ENCODE measurements around the gene HBEGF.

The HBEGF gene

DNA sequence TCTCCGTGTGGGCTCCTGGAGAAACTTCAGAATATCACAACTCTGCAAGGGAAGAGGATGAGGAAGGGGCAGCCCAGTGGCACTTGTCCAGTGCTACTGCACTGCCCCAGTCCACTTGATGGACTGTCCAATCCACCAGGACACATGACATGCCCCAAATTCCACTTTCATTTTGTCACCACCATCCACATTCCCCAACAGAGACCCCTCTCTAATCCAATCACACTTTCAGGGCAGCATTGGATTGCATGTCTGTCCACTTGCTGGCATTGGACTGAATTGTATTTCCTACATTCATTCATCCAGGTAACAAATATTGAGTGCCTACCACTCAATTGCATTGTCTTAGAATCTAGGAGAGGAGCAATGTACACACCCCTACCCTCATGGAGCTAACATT is 14.8 kb downstream of the HBEGF start:
- DNase-seq, result no peak

DNA sequence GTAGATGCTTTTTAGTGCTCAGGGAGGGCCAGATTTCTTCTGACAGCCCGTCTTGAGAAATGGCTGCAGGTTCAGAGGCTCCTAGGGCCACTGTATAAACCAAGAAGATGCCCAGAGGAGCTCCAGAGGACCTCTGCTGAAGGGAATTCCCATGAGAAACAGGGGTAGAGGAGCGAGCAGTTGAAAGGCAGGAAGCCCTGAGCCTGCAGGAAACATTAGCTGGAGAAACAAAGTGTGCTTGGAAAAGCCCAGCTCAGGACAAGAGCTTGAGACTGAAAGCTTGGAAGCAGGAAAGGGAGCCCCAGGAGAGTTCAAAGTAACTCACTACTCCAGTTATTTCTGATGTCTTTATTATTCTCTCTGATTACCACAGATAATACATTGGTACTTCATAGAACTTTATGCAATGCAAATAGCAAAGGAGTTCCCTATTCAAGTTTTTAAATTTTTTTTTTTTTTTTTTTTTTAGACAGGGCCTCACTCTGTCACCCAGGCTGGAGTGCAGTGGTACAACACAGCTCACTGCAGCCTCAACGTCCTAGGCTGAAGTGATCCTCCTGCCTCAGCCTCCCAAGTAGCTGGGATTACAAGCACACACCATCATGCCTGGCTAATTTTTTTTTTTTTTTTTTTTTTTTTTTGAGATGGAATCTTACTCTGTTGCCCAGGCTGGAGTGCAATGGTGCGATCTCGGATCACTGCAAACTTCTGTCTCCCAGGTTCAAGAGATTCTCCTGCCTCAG is 16.5 kb downstream of the HBEGF start:
- no peak for DNase-seq

DNA sequence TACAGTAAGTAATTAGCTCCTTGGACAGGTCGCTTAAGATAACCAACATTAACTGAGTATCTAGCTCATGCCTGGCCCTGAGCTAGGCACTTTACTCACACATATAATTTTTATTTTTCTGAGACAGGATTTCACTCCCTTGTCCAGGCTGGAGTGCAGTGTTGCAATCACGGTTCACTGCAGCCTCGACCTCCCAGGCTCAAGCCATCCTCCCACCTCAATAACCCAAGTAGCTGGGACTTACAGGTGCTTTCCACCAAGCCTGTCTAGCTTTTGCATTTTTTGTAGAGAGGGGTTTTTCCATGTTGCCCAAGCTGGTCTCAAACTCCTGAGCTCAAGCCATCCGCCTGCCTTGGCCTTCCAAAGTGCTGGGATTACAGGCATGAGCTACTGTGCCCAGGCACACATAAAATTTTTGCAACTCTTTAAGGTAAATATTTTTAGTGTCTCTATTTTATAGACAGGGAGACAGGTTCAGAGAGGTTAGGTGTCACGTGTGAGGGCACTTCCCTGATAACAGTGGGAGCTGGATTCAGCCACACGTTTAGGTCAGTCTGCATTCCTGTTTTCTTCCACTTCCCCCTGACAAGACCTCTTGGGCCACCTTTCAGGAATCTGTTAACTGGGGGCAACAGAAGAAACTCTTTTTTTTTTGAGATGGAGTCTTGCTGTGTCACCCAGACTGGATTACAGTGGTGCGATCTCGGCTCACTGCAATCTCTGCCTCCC is 18.2 kb downstream of the HBEGF start:
- no peak for DNase-seq

DNA sequence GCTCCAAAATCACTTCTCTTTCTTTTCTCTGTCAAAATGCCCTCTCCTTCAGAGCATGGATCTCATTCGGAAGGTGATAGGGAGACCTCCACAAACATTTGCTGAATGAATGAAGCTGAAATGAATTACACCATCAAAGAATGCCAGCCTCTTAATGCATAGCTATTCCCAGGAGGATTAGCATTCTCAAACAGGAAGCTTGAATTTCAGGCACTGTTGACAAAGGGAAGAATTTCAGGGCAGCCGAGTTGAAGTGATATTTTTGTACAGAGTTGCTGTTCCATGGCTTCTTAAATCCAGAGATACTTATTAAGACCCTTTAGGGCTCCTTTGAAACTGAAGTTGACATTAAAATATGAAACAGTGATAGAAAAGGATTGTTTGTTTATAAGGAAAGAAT is 18.8 kb downstream of the HBEGF start:
- DNase-seq, result no peak

DNA sequence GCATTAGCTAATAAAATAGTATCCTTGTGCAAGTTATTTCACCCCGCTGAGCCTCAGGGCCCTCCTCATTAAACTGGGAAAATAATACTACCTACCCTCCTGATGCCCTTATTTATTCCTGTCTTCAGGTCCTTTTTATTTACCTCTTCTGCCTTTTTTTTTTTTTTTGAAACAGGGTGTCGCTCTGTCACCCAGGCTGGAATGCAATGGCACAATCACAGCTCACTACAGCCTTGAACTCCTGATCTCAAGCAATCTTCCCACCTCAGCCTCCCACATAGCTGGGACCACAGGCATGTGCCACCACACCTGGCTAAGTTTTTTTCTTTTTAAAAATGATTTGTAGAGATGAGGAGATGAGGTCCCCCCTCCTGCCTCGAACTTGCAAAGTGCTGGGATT is 20.9 kb downstream of the HBEGF start:
- DNase-seq, result no peak

DNA sequence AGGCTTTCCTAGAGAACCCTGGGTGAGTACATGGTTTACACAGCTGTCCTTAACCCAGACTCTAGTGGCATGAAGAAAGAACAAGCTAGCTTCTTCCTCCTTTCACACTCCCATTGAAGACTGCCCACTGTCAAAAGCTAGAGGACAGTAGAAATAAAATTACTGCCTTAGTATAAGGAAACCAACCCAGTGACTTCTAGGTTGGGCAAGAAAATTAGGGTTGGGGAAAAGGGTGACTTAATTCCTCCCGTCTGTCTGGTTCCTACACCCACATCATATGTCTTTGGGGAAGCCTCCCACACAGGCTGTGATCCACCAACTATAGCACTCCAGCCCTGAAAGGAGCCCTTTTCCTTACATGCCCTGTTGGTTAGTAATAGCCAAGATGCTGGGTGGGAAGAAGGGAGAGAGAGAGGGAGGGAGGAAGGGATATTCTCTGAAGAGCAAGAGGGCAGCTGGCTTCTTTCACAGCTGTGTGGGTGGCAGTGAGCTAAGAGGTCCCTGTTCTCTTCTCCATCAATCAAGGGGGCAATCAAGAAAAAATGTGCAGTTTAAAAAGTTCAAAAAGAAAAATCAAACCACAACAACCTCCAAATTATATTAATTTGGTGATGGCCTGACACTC is 21.7 kb downstream of the HBEGF start:
- no peak for DNase-seq

DNA sequence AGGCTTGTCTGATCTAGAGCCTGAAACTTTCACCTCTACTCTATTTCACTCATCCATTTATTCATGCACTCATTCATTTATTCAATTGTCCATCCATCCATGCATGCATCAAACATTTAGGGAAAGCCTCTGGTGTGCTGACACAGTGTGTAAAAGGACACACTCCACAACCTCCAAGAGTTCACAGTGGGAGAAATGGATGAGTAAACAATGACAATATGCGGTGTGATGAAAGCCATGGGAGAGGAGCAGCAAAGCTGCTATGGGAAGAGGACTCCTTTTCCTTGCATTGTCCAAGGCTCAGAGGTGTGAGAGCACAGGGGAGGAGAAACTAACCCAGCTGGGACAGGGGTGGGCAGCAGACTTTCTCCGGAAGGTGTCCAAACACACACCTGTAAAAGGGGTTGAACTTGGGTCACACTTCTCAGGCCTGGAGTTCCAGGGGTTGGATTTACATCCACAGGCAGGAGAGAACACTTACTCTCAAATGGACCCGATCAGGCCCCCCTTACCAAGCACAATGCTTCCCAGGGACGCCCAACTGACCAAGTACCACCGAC is 22.3 kb downstream of the HBEGF start:
- no peak for DNase-seq

DNA sequence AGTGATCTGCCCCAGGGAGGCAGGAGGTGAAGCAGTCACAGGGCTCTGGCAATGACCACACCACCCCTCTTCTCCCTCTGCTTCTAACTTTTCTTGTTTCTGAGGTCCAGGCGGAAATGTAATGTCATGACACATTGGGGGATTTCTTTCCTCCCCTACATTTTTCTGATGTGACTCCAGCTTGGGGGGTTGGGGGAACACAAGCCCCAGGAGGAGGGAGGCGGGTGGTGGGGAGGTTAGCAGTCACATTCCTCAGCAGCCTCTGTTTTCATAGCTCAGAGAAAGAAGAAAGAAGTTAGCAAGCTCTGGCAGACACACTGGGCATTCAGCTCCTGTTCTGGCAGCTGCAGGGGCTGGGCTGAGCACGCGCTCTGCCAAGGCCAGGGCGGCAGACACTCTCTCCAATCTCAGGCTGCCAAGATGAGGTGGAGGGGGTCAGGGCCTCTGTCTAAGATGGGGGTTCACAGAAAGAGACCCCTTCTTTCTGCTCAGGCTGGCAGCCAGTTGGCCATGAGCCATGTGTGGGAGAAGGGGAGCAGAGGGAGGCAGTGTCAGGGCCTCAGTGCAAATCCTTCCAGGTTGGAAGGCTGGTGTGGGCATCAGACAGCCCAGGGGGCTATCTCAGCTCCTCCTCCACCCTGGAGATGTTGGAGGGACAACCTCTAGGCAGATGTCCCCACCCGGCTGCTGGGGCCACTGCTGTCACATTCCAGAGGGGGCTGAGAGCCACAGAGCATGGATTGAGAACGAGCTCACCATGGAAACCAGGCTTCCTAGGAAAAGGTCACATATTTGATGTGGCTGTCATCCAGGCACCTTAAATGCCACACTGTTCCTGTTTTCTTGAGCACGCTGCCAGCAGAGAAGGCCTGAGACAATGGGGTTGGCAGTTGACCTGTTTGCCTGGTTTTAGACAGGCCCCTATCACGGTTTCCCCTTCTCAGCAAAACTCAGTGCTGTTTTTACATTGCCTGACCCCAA is 23.4 kb downstream of the HBEGF start:
- no peak for DNase-seq

DNA sequence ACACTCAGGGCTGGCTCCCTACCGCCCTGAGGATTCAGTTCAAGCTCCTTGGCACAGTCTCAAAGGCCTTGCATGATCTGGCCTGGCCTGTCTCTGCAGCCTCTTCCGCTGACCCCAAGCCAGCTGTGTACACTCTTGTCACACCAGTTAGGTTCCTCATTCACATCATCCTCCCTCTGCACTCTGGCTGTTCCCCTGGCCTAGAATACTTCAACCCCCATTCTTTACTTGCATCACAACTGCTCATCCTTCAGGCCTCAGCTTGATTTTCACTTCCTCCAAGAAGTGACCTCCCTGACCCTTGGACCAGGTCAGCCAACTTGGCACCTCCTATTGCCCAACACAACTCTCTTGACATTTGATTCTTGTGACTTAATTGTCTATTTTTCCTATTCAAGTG is 24.6 kb downstream of the HBEGF start:
- DNase-seq, result no peak

DNA sequence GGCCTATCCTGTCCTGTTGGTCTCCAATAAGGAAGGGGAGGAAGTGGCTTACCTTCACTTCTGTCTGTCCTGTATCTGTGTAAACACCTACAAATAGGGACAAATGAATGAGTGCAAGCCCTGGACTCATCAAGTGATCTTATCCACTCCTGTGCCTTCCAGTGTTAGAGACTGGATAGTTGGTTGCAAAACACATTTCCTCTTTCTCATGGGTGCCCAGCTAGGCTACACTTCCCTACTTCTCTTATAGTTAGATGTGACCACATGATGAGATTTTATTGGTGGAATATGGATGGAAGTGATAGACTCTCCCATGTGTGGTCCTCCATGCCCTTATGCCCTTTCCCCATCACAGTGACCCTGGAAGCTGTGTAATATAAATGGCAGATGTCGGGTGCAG is 26.6 kb downstream of the HBEGF start:
- DNase-seq, result no peak

DNA sequence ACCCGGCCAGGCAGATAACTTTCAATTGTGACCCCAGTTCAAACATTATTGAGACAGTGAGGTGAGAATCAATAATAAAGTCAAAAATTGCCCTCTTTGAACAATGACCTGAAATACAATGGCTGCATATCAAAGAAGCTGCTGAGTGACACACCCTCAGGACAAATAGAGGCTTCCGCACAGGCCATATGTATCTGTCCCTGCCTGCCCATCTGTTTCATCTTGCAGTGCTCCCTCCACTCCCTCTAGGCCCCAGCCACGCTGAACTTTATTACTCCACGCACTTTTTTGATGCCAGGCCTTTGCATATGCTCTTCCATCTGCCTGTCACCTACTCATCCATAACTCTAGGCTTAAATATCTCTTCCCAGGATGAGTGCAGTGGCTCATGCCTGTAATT is 27.6 kb downstream of the HBEGF start:
- no peak for DNase-seq

DNA sequence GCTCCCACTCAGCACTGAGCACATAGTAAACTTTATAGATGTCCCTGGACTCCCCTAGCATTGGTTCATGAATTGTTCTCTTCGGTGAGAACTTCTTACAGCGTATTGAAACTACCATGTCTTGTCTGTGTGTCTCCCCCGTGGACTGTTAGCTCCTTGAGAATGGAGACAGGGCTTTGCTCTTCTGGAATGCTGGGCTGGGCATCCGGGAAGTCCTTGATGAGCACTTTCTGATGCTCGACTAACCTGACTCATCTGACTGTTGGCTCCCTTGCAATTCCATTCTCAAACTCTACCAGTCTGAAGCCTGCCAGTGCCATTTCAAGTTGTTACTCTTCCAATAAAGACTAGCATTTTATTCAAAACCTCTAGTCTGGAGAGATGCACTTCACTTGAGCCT is 28.5 kb downstream of the HBEGF start:
- no peak for DNase-seq

DNA sequence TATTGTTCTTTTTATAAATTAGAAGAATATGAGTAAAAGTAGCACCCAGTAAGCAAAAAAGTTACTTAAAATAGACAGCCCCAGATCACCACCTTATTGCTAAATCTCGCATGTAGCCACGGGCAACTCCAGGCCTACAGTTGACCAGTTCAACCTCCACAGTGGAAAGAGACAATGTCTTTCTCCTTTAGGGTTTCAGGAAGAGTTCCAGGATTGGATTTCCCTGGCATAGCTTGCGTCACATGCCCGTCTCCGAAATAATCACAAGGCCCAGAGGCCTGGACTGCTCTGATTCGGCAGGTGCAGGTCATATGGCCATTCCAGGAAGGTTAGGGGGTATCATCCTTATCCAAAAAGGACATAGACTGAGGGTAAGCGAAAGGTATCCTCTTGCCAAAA is 33.6 kb downstream of the HBEGF start:
- DNase-seq, result no peak

DNA sequence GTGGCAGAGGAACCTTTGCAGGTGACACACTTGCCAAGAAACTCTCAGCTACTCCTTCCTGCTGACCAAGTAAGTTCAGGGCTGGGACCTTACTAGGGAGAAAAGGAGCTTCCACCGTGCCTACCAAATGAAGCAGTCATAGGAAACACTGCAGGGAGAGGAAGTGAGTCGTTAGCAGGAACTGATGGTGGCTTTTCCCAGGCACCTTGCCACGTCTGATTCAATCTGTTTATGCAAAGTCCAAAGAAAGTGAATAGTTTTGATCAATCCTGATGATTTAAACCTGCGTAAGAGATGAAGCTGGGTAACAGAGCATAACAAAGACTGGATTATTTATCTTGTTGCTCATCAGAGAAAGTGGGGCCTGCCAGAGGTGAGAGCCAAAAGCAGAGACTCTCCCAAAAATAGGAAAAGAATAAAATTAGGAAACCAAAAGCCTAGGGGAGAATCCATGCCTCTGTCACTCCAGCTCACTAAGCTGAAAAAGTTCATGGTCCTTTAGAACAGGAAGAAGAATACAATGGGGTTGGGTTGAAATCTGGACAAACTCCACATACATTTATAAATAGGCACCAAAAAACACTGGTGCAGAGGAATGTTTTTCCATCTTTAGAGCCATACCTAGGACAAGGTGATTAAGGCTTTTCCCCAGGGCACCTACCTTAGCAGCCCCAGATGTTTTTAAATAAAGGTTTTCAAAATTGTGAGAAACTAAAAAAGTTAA is 34.2 kb downstream of the HBEGF start:
- no peak for DNase-seq

DNA sequence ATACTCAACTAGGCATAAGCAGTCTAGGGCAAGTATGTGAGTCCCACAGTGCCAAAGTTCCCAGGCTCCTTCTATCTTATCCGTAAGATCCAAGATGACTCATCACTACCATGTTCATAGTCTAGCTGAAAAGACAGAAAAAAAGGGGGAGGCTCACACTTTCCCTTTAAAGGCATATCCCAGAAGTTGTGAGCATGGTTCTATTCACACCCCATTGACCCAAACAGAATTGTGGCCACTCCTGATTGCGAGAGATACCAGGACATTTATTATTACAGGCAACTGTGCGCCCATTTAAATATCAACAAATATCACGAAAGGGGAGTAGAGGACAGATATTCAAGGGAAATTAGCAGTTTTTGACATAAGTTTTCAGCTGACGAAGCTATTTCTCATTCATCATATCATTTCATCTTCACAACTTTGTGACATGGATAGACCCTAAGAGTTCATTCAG is 35.4 kb downstream of the HBEGF start:
- no peak for DNase-seq

DNA sequence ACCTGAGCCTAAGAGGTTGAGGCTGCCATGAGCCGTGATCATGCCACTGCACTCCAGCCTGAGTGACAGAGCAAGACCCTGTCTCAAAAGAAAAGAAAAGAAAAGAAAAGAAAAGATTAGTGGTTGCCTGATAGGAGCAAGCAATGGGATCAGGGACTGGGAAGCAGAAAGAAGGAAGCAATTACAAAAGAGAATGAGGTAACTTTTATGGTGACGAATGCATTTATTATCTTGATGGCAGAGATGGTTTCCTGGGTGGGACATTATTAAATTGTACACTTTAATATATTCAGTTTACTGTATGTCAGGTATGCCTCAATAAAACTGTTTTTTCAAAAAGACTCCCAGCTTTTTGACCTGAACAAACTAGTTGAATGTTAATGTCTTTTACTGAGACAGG is 36.0 kb downstream of the HBEGF start:
- no peak for DNase-seq

DNA sequence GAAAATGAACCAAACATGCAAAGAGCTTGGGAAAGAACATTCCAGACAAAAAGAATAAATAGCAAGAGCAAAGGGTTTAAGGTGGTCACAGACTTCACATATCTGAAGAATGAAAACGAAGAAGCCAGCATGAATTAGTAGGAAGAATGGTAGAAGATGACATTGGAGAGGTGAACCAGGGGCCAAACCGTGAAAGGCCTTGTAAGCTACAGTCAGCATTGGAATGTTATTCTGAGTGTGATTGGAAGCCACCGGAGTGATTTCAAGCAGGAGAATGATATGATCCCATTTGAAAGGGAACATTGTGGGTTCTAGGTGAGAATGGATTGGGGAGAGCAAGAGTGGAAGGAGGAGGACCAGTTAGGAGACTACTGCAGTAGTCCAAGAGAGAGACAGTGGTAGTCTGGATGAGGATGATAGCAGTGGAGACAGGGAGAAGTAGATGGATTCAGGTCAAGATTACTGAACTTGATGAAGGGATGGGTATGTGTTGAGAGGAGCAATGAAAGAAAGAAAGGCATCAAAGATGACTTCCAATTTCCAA is 36.6 kb downstream of the HBEGF start:
- DNase-seq, result no peak

DNA sequence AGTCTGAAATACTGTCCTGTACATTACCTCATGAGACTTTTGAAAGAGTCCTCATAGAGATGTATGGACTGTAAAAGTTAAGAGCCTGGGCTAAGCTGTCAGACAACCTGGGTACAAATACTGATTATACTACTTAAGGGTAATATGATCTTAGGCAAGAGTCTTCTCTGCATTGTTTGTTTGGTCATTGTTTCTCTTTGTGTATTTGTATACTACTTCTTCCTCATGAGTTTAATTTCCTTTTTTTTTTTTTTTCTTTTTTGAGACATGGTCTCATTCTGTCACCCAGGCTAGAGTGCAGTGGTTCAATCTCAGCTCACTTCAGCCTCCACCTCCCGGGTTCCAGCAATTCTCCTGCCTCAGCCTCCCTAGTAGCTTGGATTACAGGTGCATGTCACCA is 40.9 kb downstream of the HBEGF start:
- DNase-seq, result no peak

DNA sequence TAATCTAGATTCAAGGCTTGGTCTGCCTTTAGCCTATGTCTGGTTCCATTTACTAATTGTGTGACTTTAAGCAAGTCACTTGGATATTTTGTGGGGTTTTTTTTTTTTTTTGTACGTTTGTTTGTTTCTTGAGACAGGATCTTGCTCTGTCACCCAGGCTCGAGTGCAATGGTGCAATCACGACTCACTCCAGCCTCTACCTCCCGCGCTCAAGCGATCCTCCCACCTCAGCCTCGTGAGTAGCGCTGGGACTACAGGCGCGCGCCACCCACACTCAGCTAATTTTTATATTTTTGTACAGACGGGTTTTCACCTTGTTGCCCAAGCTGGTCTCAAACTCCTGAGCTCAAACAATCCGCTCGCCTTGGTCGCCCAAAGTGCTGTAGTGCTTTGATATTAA is 42.4 kb downstream of the HBEGF start:
- no peak for DNase-seq

DNA sequence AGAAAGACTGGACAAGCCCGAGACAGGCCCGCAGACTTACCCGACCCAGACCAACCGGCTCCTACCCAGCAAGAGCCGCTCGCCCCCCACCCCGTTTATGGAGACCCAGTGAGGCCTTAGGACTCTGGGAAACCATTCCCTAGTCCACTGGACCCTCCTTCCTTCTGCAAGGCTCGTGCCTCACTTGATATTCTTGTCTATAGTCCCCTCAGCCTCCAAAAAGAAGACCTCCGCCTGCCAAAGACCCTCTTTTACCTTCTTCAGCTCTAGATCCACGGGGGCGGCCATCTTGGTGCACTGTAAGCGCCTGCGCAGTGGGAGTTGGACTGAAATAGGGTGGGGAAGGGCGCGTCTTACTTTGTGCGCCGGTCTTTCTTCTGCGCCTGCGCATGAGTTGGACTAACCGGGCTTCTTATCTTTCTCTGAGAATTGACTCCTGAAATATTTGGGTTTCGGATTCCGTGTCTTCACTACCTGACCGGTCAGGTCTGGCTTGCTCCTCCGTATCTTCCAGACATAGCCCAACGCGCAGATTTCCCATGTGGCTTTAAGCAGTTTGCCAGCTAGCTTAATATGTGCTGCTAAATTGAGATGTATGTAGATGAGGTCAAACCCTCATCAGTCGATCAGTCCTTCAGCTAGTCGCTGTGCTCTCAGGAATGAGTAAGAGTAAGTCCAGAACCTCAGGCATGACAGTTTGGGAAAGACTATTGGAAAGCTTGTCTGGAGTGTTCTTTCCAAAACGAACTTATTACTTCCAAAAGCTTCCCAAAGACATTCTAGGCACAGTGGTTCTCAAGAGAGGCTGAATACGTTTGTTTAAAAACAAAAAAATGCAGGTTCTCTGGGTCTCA is 43.4 kb downstream of the HBEGF start, which contains the start of gene PFDN1:
PFDN1 (minus strand) TSS at position 316 of the 854 bp plus-strand sequence; CDS start at position 288, 28 bp downstream.
- DNase-seq, result peak; percentile 89
